H9 (cell line): Measurements from ENCODE around the gene ARSG. TPM values are rescaled to one million over a fixed set of nuclear protein-coding genes. Genes with fewer than 3 reads are reported as not detected.
A peak's percentile ranks its signal among the peaks of the same experiment; 100 is the strongest.

Experiments used
- DNase-seq: peaks from one replicate; pipeline ENCODE4 v3.0.0-alpha.2; 2017
- H2AFZ ChIP-seq: one replicate; pipeline ENCODE4 v1.6.1; 2013; ENCODE audit warnings: mild to moderate bottlenecking, low read length, control low read depth, moderate library complexity
- H2AK5ac ChIP-seq: 2 replicates; pipeline ENCODE4 v1.6.1; 2013; ENCODE audit warnings: low read length, control low read depth, mixed read lengths; ENCODE audit not compliant: insufficient read length
- H2BK120ac ChIP-seq: one replicate; pipeline ENCODE4 v1.6.1; 2013; ENCODE audit warnings: low read depth, mild to moderate bottlenecking, low read length, control low read depth, inconsistent platforms; ENCODE audit not compliant: poor library complexity, severe bottlenecking
- H2BK12ac ChIP-seq: 2 replicates; pipeline ENCODE4 v1.6.1; 2013; ENCODE audit warnings: low read length, control low read depth, mixed read lengths, low read depth; ENCODE audit not compliant: insufficient read length
- H2BK15ac ChIP-seq: 2 replicates; pipeline ENCODE4 v1.6.1; 2013; ENCODE audit warnings: low read depth, low read length, control low read depth
- H2BK20ac ChIP-seq: one replicate; pipeline ENCODE4 v1.6.1; 2013; ENCODE audit warnings: low read depth, mild to moderate bottlenecking, low read length, control low read depth, inconsistent platforms; ENCODE audit not compliant: poor library complexity, severe bottlenecking
- H2BK5ac ChIP-seq: 2 replicates; pipeline ENCODE4 v1.6.1; 2013; ENCODE audit warnings: low read length, control low read depth, mixed read lengths; ENCODE audit not compliant: insufficient read length
- H3K14ac ChIP-seq: 2 replicates; pipeline ENCODE4 v1.6.1; 2013; ENCODE audit warnings: low read length, control low read depth; ENCODE audit not compliant: insufficient read depth
- H3K18ac ChIP-seq: 2 replicates; pipeline ENCODE4 v1.6.1; 2013; ENCODE audit warnings: low read depth, mild to moderate bottlenecking, mixed read lengths, low read length, control low read depth; ENCODE audit not compliant: insufficient read length
- H3K23ac ChIP-seq: 2 replicates; pipeline ENCODE4 v1.6.1; 2013; ENCODE audit warnings: low read length, control low read depth, mixed read lengths, low read depth; ENCODE audit not compliant: insufficient read length
- H3K23me2 ChIP-seq: 2 replicates; pipeline ENCODE4 v1.6.1; 2013; ENCODE audit warnings: low read depth, mild to moderate bottlenecking, mixed read lengths, low read length, control low read depth; ENCODE audit not compliant: insufficient read length, poor library complexity, severe bottlenecking
- H3K27ac ChIP-seq: 2 replicates; pipeline ENCODE4 v1.5.1; 2013; ENCODE audit warnings: low read length, control low read depth, mixed read lengths, low read depth; ENCODE audit not compliant: insufficient read length
- H3K27me3 ChIP-seq: 2 replicates; pipeline ENCODE4 v1.6.1; 2013; ENCODE audit warnings: low read length, control low read depth, inconsistent platforms; ENCODE audit not compliant: insufficient read depth
- H3K4ac ChIP-seq: 2 replicates; pipeline ENCODE4 v1.6.1; 2013; ENCODE audit warnings: low read depth, mild to moderate bottlenecking, control low read depth, inconsistent platforms, low read length, moderate library complexity
- H3K4me1 ChIP-seq: 2 replicates; pipeline ENCODE4 v1.6.1; 2013; ENCODE audit warnings: low read length, control low read depth, inconsistent platforms; ENCODE audit not compliant: insufficient read depth
- H3K4me2 ChIP-seq: 2 replicates; pipeline ENCODE4 v1.6.1; 2013; ENCODE audit warnings: low read length, control low read depth, mixed read lengths; ENCODE audit not compliant: insufficient read length, insufficient read depth
- H3K56ac ChIP-seq: 2 replicates; pipeline ENCODE4 v1.6.1; 2013; ENCODE audit warnings: low read depth, mild to moderate bottlenecking, mixed read lengths, low read length, control low read depth; ENCODE audit not compliant: insufficient read length
- H3K79me1 ChIP-seq: 2 replicates; pipeline ENCODE4 v1.6.1; 2013; ENCODE audit warnings: low read depth, mild to moderate bottlenecking, moderate library complexity, low read length, control low read depth, inconsistent platforms; ENCODE audit not compliant: insufficient read depth, poor library complexity, severe bottlenecking
- H3K79me2 ChIP-seq: 2 replicates; pipeline ENCODE4 v1.6.1; 2013; ENCODE audit warnings: low read length, control low read depth, inconsistent platforms; ENCODE audit not compliant: insufficient read depth
- H3K9ac ChIP-seq: 2 replicates; pipeline ENCODE4 v1.6.1; 2013; ENCODE audit warnings: low read length, control low read depth, mixed read lengths; ENCODE audit not compliant: insufficient read length; ENCODE audit errors: extremely low read depth
- H3K9me3 ChIP-seq: one replicate; pipeline ENCODE4 v1.6.1; 2013; ENCODE audit warnings: low read depth, low read length, inconsistent platforms; ENCODE audit not compliant: control insufficient read depth
- H3T11ph ChIP-seq: one replicate; pipeline ENCODE4 v1.6.1; 2013; ENCODE audit warnings: mild to moderate bottlenecking, low read length, control low read depth, inconsistent platforms
- H4K20me1 ChIP-seq: one replicate; pipeline ENCODE4 v1.6.1; 2013; ENCODE audit not compliant: control insufficient read depth, insufficient read length, insufficient read depth
- H4K5ac ChIP-seq: 2 replicates; pipeline ENCODE4 v1.6.1; 2013; ENCODE audit warnings: low read depth, mild to moderate bottlenecking, mixed read lengths, low read length, control low read depth; ENCODE audit not compliant: insufficient read length
- H4K8ac ChIP-seq: replicated peaks from 2 replicates; pipeline ENCODE4 v1.6.1; 2013; ENCODE audit warnings: low read length, control low read depth, mixed read lengths, low read depth; ENCODE audit not compliant: insufficient read length
- H4K91ac ChIP-seq: 2 replicates; pipeline ENCODE4 v1.6.1; 2013; ENCODE audit warnings: low read depth, mild to moderate bottlenecking, moderate library complexity, mixed read lengths, low read length, control low read depth; ENCODE audit not compliant: insufficient read length
- H3K27ac Mint-ChIP-seq, 3 experiments: 2 replicates in 2 of 3; 3 replicates in 1 of 3; pipeline ENCODE4 v1.8.0; 2020 to 2021; ENCODE audit warnings: mixed read lengths in 3 of 3, mild to moderate bottlenecking in 1 of 3, moderate library complexity in 1 of 3
- H3K27me3 Mint-ChIP-seq: 2 replicates; pipeline ENCODE4 v1.8.0; 2021; ENCODE audit warnings: low read depth, mild to moderate bottlenecking, moderate library complexity, mixed read lengths
- H3K36me3 Mint-ChIP-seq, 3 experiments: 2 replicates in 2 of 3; 3 replicates in 1 of 3; pipeline ENCODE4 v1.8.0; 2020 to 2021; ENCODE audit warnings: low read depth in 3 of 3, mixed read lengths in 3 of 3; ENCODE audit not compliant: insufficient read depth in 1 of 3
- H3K4me1 Mint-ChIP-seq, 2 experiments: 2 replicates each; pipeline ENCODE4 v1.8.0; 2020; ENCODE audit warnings: mixed read lengths in 2 of 2
- H3K4me3 Mint-ChIP-seq, 2 experiments: 2 replicates in 1 of 2; 3 replicates in 1 of 2; pipeline ENCODE4 v1.8.0; 2020 to 2021; ENCODE audit warnings: mild to moderate bottlenecking in 2 of 2, mixed read lengths in 2 of 2, moderate library complexity in 1 of 2
- H3K9me3 Mint-ChIP-seq, 2 experiments: 2 replicates in 1 of 2; 3 replicates in 1 of 2; pipeline ENCODE4 v1.8.0; 2020; ENCODE audit warnings: mild to moderate bottlenecking in 2 of 2, mixed read lengths in 2 of 2, moderate library complexity in 1 of 2
- WGBS: extraction: QIAGEN DNeasy Blood & Tissue Kit; methylation state at CpG from one replicate; pipeline ENCODE4 v1.1.7; 2013; ENCODE audit warnings: missing lambda C conversion rate, low lambda C conversion rate, mixed read lengths; ENCODE audit not compliant: insufficient read length; ENCODE audit errors: extremely low coverage; 5-methylcytosine and 5-hydroxymethylcytosine counted together
- total RNA-seq: library from RNA; stranded (reverse); gene quantifications from 2 replicates; pipeline ENCODE4 v1.2.1, GENCODE V29; 2021
- TF ChIP-seq, protein P1 (sequence below): fragments of 200-600 bp; sonication (generic); conservative IDR thresholded peaks from 3 replicates; pipeline ENCODE4 v1.8.0; 2021; ENCODE audit warnings: antibody characterized with exemption, mild to moderate bottlenecking

ARSG gene
- total RNA-seq, 1 experiment from 2014 or later: 3.6 TPM

DNA sequence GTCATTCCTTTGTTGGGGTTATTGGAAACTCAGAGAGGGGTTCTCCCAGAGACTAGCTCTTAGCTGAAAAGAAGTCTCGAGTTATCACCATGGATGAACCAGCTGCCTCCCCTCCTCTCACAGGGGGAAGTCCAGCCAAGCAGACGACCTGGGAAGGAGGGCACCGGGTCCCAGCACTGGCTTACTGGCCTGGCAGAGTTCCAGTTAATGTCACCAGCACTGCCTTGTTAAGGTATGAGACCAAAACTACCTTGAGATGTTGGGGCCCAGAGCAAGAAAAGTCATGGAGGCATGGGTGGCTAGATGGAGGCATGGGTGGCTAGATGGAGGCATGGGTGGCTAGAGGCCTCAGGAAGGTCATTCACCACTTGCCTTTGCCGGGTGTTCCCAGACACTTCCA lies 93.6 kb downstream of the ARSG start:
- Histone ChIP-seq H3K4me1 (no peaks in the 10 kb centered on the region), H2AK5ac (no peak overlapping the region), H3K9me3 (no peaks in the 10 kb centered on the region), H4K5ac (no peak overlapping the region), H3K4ac (no peak overlapping the region), H3K4me2 (no peak overlapping the region), H2AFZ (no peak overlapping the region), H3T11ph (no peak overlapping the region), H4K8ac (no peak overlapping the region), H2BK20ac (no peak overlapping the region), H3K27me3 (no peaks in the 10 kb centered on the region), H3K27ac (no peak overlapping the region), H2BK12ac (no peak overlapping the region), H3K56ac (no peak overlapping the region), H3K14ac (no peak overlapping the region), H3K18ac (no peak overlapping the region), H4K91ac (no peak overlapping the region), H2BK5ac (no peak overlapping the region), H2BK15ac (no peak overlapping the region), H2BK120ac (no peak overlapping the region), H3K23me2 (no peaks in the 10 kb centered on the region), H3K23ac (no peak overlapping the region), H3K79me2 (no peaks in the 10 kb centered on the region), H3K79me1 (no peaks in the 10 kb centered on the region), H4K20me1 (no peaks in the 10 kb centered on the region), H3K9ac (no peak overlapping the region)
- no peaks in the 10 kb centered on the region; a peak in 1 of 7 replicates for H3K36me3 Mint-ChIP-seq
- H3K4me3 Mint-ChIP-seq: no peak overlapping the region
- TF ChIP-seq, protein P1, sequence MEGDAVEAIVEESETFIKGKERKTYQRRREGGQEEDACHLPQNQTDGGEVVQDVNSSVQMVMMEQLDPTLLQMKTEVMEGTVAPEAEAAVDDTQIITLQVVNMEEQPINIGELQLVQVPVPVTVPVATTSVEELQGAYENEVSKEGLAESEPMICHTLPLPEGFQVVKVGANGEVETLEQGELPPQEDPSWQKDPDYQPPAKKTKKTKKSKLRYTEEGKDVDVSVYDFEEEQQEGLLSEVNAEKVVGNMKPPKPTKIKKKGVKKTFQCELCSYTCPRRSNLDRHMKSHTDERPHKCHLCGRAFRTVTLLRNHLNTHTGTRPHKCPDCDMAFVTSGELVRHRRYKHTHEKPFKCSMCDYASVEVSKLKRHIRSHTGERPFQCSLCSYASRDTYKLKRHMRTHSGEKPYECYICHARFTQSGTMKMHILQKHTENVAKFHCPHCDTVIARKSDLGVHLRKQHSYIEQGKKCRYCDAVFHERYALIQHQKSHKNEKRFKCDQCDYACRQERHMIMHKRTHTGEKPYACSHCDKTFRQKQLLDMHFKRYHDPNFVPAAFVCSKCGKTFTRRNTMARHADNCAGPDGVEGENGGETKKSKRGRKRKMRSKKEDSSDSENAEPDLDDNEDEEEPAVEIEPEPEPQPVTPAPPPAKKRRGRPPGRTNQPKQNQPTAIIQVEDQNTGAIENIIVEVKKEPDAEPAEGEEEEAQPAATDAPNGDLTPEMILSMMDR: no peak
- peaks cover 3 to 11% of the 10 kb centered on the region in 2 experiments; a peak in 3 of 4 replicates for H3K4me1 Mint-ChIP-seq
- no peak for DNase-seq
- no peaks in the 10 kb centered on the region for H3K9me3 Mint-ChIP-seq
- H3K27ac Mint-ChIP-seq: peak overlapping the region in 1 of 3 experiments; percentile 10; a peak in 1 of 7 replicates
- H3K27me3 Mint-ChIP-seq: peaks cover 4% of the 10 kb centered on the region; the same call in 1 of the 2 replicates
- no CpG with 5 or more reads among the region's 4 CpGs for WGBS
